Middle frontal gyrus (tissue), 1 donor: ENCODE data around the gene MAML3.

Experiments
- DNase-seq: peaks from one replicate; pipeline ENCODE4 v3.0.0-alpha.2; 2015; ENCODE audit warnings: low spot score; ENCODE audit errors: extremely low spot score

MAML3 gene

DNA sequence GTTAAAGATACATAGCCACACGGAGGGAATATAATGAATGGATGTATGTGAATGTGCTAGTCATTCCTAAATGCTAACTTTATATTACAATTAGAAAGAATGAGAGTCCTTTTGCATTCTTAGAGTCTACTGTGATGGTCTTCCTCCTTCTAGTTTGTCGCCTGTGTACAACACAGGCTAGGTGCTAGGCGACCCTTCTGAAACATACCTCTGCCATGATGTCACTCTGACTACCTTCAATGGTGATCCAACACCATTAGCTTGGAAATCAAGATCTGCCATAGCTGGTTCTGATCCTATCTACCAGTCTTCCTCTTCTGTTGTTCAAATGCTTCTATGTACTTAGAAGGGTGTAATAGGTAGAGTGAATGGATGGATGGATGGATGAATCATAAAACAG, 337.1 kb downstream of the MAML3 start:
- no peak for DNase-seq

- no peak for DNase-seq
Observed at GRCh38 chr4:139815778-139816601, 338.0 kb downstream of the MAML3 start.

- no peak for DNase-seq
Observed at GRCh38 chr4:139814323-139815015, 339.5 kb downstream of the MAML3 start.

DNA sequence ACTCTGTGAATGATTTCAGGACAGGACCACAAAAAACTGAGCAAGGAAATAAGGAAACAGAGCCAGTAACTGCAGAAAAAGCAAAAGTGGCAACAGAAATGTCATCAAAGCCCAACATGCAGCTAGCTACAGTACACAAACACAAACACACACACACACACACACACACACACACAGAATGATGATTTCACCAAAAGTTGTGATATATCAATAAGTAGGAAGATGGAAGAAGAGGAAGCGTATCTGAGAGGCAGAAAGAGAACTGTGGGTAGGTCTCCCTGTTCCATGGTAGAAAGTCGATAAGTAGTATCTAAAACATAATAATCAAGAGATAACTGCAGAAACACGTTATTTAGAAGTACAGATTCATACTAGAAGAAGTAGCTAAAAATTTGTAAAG, 340.1 kb downstream of the MAML3 start:
- no peak for DNase-seq

GRCh38 chr4:139810710-139811109, 343.3 kb downstream of the MAML3 start:
- no peak for DNase-seq

GRCh38 chr4:139809757-139810140, 344.2 kb downstream of the MAML3 start:
- no peak for DNase-seq

DNA sequence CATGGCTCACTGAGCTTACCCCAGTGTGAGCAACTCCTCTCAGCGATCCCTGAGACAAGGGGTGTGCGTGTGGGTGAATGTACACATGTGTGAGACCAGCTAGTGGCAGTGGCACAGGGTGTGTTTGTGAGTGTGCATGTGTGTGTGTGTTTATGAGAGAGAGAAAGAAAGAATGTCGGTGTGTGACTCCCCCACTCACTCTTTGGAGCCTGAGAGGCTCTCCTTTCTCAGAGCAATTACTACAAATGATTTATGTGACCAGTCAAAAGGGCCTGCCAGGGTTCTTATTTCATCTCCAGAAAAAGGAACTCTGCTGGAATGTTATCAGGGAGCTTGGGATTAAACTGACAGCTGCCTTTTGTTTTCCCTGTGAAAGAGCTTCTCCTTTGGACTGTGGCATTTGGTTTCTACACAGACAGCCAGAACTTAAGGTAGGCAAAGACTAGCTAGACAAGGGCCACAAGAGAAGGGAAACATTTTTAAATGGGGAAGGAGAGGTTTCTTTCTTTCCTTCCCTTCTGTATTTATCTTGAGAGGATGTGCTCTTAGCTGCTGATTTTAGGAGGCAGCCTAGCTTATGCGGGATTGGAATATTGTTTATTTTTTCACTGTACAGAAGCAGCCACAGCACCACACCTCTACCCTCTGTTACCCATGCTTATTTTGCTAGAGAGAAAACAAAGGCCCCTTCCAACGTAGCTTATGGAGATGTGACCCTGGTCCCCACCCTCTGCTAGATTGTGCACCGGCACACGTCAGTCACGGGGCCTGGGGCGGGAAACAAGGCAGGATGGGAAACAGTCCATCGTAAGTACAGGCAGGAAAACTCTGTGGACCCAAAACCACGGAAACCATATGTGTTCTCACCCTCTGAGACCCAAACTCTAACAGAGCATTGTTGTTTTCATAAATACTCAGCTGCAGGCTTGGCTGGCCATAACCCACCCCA, 344.9 kb downstream of the MAML3 start:
- no peak for DNase-seq

GRCh38 chr4:139808381-139808807, 345.6 kb downstream of the MAML3 start:
- no peak for DNase-seq

DNA sequence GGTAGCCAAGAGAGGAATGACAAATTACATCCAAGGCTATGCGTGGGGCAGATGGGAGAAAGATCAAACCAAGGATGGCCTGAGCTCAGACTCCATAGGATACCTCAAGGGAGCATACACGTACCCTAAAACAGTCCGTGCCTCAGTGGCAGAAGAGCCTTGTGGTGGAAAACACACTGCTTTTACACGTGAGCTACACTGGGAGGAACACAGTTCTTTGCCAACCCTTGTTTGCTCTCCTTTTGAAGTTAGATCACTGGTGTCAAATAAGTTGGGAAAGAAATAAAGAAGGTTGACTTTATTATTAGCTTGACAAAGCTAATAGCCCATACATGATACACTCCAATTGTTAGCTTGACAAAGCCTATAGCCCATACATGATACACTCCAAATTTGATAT, 346.5 kb downstream of the MAML3 start:
- no peak for DNase-seq

- DNase-seq = no peak
Observed at GRCh38 chr4:139806929-139807328, 347.1 kb downstream of the MAML3 start.

DNA sequence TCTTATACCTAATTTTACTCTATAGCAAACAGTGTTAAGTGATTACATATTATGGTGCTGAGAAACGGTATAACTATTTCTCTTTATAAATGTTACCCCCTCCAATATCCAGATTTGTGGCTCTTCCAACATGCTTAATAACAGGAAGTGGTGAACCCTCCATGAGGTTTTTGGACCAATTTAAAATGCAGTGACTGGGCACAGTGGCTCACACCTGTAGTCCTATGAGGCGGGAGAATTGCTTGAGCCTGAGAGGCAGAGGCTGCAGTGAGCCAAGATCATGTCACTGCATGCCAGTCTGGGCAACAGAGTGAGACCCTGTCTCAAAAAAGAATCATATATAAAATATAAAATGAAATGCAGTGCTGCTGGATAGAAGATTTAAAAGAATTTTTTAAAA, 351.1 kb downstream of the MAML3 start:
- no peak for DNase-seq

GRCh38 chr4:139802488-139802887, 351.5 kb downstream of the MAML3 start:
- no peak for DNase-seq

- no peak for DNase-seq
Observed at GRCh38 chr4:139801895-139802294, 352.1 kb downstream of the MAML3 start.

DNA sequence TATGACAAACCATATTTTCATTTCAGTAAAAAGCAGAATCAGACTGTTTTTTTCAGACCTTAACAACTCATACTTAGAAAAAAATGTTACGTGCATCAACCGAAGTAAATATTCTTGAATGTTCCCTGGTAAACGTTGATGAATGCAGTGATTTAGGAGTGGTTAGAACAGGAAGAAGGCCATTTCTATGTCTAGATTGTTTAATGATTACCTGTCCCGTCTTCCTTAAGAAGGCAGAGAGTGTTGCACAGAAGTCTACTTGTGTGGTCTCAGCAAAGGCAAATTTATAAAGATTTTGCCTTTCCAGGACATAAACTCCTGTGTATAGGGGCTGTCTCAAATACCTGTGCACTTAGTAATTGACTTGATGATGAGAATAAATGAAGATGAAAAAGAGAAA, 353.9 kb downstream of the MAML3 start:
- DNase-seq = no peak

- no peak for DNase-seq
Observed at GRCh38 chr4:139799615-139800014, 354.4 kb downstream of the MAML3 start.

DNA sequence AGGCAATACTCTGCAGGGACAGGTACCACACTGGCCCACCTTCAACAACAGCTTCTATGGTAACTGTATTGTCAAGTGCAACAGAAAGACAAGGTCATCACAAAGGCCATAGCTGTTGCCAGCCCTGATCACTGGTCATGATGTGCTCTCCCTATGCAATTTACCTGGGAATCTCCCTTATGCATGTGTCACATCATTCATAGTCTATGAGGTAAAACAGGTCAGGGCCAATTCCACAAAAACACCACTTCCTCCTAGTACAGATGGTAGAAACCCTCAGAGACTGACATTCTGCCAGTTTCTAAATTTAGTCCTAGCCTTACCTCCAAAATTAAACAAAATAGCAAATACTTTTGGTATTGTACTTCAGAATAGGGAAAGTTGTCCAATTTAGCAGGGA, 355.5 kb downstream of the MAML3 start:
- no peak for DNase-seq

DNA sequence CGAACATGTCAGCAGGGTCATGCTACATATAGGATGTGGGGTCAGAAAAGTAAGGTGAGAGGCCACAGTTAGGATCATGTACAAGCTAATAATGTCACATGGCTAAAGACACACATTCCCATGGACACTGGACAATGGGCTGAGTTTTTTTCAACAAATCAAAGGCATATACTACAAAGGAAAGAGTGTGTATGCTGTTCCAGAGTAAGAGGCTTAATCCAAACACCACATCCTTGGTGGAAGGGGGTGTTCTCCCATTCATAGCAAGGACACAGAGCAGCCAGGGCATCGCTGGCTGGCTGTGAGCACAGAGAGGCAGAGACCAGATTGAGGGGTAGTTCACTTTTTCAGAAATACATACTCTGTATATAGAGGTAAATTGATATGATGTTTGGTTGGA, 356.7 kb downstream of the MAML3 start:
- no peak for DNase-seq

GRCh38 chr4:139795527-139796314, 358.3 kb downstream of the MAML3 start:
- no peak for DNase-seq

DNA sequence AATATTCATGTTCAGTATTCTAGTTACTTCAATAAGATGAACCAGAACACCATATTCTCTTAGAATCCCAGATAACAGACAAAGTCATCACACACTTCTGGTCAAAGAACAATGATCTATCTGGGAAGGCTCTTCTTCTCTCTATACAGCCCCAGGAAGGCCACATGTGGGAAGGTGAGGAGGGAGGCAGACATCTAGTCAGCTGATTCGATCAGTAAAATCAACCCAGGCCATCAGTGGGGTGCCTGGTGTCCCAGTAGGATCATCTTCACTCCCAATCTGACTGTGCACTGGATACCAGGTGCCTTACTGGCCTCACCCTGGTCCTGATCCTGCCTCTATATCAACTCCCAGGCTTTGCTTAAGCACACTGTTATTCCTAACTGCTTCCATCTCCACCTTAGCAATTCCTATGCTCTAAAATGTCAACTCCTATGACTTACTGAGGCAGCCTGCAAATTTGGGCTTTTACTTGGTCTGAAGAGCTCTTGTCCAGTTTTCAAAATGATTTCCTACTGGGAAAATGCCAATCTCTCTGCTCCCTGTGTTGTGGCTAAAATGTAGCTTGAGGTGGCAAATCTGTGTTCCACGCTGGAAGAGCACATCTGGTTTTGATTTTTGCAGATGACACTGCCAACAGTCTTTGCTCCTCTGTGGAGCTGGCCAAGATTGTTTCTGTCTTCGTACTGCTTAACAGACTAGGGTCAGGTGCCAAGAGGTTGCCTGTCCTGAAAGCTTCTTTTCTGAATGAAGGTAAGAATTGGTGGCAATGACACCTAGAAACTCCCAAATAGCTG, 359.6 kb downstream of the MAML3 start:
- no peak for DNase-seq

- DNase-seq = no peak
Observed at GRCh38 chr4:139791681-139792080, 362.3 kb downstream of the MAML3 start.
